Measurements from ENCODE around the gene MGMT. TPM values are rescaled to one million over a fixed set of nuclear protein-coding genes. Genes with fewer than 3 reads are reported as not detected.

MGMT gene
- total and polyA plus RNA-seq, 3 donors from 2014 or later = 32.8 to 40.7 (median 37.9) TPM

DNA sequence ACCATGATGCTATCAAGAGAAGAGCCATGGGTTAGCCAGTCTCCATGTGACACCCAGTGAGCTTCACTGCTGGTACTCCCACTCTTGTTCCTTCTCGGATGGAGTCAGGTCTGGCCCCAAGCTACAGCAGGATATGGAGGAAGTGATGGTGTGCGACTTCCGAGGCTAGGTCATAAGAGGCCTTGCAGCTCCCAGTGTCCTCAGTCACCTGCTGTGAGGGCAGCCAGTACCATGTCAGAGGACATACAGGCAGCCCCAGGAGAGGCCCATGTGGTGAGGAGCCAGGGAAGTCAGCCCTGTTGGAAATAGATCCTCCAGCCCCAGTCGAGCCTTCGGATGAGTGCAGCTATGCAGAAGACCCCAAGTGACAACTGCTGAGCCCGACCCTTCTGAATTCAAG is 260.0 kb downstream of the MGMT start:
- Histone ChIP-seq H3K27ac (no peak overlapping the region), H3K4me1 (no peaks in the 10 kb centered on the region), H3K27me3 (no peaks in the 10 kb centered on the region), H3K4me3 (no peak overlapping the region), H3K9me3 (no peaks in the 10 kb centered on the region), H3K36me3 (ENCODE audit: low read depth, missing control alignments) (no peaks in the 10 kb centered on the region)
- intact Hi-C loops (cut with DNase I; ENCODE audit: low total_unique reads) = no loop called here
- TF ChIP-seq POLR2A (IDR thresholded peaks at IDR 0.05) = no peak
- TF ChIP-seq, protein P1, sequence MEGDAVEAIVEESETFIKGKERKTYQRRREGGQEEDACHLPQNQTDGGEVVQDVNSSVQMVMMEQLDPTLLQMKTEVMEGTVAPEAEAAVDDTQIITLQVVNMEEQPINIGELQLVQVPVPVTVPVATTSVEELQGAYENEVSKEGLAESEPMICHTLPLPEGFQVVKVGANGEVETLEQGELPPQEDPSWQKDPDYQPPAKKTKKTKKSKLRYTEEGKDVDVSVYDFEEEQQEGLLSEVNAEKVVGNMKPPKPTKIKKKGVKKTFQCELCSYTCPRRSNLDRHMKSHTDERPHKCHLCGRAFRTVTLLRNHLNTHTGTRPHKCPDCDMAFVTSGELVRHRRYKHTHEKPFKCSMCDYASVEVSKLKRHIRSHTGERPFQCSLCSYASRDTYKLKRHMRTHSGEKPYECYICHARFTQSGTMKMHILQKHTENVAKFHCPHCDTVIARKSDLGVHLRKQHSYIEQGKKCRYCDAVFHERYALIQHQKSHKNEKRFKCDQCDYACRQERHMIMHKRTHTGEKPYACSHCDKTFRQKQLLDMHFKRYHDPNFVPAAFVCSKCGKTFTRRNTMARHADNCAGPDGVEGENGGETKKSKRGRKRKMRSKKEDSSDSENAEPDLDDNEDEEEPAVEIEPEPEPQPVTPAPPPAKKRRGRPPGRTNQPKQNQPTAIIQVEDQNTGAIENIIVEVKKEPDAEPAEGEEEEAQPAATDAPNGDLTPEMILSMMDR (IDR thresholded peaks at IDR 0.05) = no peak
- 91 to 97% methylated on average over 6 of the region's 6 CpGs for WGBS, 2 donors
- DNase-seq = no peak

DNA sequence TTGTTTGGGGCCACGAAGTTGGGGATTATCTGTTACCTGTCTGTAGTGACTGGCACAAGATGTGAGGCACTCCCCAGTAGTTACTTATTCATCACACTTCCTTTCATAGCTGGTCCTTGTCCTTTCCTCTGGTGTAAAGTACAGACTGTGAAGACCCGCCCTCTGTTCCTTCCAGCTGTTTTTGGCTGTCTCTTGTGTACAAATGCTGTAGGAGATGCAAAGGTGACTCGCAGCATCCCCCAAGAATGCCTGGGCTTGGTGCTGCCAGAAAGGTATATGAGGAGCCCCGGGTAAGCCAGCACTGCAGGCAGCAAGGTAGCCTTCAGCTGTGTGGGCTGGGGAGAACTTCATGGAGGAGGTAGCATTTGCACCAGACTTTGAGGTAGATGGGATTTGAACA is 260.5 kb downstream of the MGMT start:
- Histone ChIP-seq H3K36me3 (ENCODE audit: low read depth, missing control alignments) (no peaks in the 10 kb centered on the region), H3K9me3 (no peaks in the 10 kb centered on the region), H3K4me3 (no peak overlapping the region), H3K27ac (no peak overlapping the region), H3K27me3 (no peaks in the 10 kb centered on the region), H3K4me1 (no peaks in the 10 kb centered on the region)
- intact Hi-C loops (cut with DNase I; ENCODE audit: low total_unique reads) = no loop called here
- WGBS, 2 donors = 89 to 92% methylated on average over 4 of the region's 4 CpGs
- TF ChIP-seq POLR2A (IDR thresholded peaks at IDR 0.05) = no peak
- TF ChIP-seq, protein P1 (IDR thresholded peaks at IDR 0.05) = no peak
- DNase-seq = no peak

DNA sequence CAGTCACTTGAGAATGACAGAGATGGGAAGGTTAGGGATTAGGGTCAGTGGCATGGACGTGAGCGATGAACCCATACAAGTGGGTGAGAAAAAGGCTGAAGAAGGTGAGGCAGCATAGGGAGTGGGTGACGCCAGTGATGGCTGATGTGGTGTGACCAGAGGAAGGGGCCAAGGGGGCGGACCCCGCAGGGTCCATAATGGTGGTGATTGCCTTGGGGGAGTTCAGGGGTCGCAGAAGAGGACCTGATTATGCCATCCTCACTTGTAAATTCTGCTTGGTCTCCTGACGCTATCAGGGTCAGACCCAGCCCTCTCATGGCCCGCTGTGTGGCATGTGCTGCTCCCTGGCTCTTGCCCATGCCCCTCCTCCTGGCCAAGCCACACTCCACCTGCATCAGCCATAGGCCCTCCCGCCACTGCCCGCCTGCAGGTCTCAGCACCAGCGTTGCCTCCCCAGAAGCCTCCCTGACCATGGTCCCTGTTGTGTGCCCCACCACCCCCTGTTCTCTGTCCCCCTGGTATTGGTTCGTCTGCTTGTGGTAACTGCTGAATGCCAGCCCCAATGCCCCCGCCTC is 261.3 kb downstream of the MGMT start:
- intact Hi-C loops (cut with DNase I; ENCODE audit: low total_unique reads) = no loop called here
- no peak overlapping the region for H3K4me3 ChIP-seq
- H3K9me3 ChIP-seq = no peaks in the 10 kb centered on the region
- H3K27ac ChIP-seq = no peak overlapping the region
- no peak for DNase-seq
- H3K27me3 ChIP-seq = no peaks in the 10 kb centered on the region
- 96 to 99% methylated on average over 13 of the region's 13 CpGs for WGBS, 2 donors
- H3K4me1 ChIP-seq = no peaks in the 10 kb centered on the region
- H3K36me3 ChIP-seq (ENCODE audit: low read depth, missing control alignments) = no peaks in the 10 kb centered on the region
- TF ChIP-seq, protein P1 (IDR thresholded peaks at IDR 0.05) = no peak
- TF ChIP-seq POLR2A (IDR thresholded peaks at IDR 0.05) = no peak

DNA sequence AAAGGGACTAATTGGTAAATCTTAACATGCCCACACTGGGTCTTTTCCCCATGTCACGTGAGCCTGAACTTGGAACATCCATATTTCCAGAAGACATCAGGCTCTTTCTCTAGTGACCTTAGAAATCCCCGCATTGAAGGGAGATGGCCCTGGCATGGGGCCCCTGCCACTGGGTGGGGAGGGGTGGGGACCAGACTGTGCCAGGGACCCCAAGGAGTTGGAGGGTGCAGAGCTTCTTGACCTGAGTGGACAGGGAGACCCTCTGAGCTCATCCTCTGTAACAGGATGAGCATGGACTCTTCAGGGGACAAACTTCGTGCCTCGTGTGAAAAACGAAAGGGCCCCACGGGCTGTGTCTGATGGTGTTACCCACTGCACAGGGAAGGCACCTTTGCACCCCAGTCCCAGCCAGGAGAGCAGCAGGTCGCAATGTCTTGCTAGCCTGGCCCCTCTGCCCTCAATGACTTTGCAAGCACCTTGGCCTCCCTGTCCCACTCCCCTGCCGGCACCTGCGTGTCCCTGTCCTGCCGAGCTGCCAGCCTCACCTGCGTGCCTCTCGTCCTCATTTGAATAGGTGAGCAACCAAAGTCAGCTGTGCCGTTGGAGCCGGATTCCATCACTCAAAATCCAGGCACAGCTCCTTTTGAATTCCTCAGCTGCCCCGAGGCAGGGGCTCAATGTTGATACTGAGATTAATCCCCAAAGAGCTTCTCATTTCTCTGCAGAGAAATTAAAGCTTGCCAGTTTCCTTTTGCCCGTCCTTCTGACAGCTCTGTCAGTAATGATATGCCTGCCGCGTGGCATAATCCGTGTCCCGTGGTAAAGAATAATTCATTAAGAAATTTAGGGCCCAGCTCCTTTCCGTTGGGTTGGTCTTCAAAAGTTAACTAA is 262.1 kb downstream of the MGMT start:
- Histone ChIP-seq H3K36me3 (ENCODE audit: low read depth, missing control alignments) (no peaks in the 10 kb centered on the region), H3K27ac (no peak overlapping the region), H3K4me3 (no peak overlapping the region), H3K27me3 (no peaks in the 10 kb centered on the region), H3K9me3 (no peaks in the 10 kb centered on the region), H3K4me1 (no peaks in the 10 kb centered on the region)
- 94 to 96% methylated on average over 21 of the region's 21 CpGs for WGBS, 2 donors
- intact Hi-C loops (cut with DNase I; ENCODE audit: low total_unique reads) = no loop called here
- DNase-seq = no peak
- TF ChIP-seq POLR2A (IDR thresholded peaks at IDR 0.05) = no peak
- TF ChIP-seq, protein P1 (IDR thresholded peaks at IDR 0.05) = no peak

Measured in testis (tissue), 3 donors.